Muscle of back (tissue), 13 donors: ENCODE results near the gene CLIC6. TPM values are rescaled to one million over a fixed set of nuclear protein-coding genes. Genes with fewer than 3 reads are reported as not detected.

Experiments
- DNase-seq, 3 donors: peaks; one replicate each; pipeline versions ENCODE4 v3.0.0 to v3.0.0-alpha.2; 2013
- long read RNA-seq, 9 donors: transcript quantifications; one replicate each; lab custom pipeline, GENCODE V29; 2026
- polyA plus RNA-seq, 10 donors: library from polyadenylated mRNA; unstranded; fragments of 120-200 nt; gene quantifications; one replicate each; pipeline ENCODE4 v1.2.1, GENCODE V29; 2013; ENCODE audit not compliant: insufficient read length in 10 of 10

The CLIC6 gene
- polyA plus RNA-seq, result under 1 TPM in 5 of 10 donors, not detected in 5; 0.05 to 0.07 (median 0.06) TPM
- long read RNA-seq, donor 1, result 0 reads
- long read RNA-seq, donor 2, result 0 reads
- long read RNA-seq, donor 3, result 0 reads
- long read RNA-seq, donor 4, result 0 reads
- long read RNA-seq, donor 5, result 0 reads
- long read RNA-seq, donor 6, result 0 reads
- long read RNA-seq, donor 7, result 0 reads
- long read RNA-seq, donor 8, result 0 reads
- long read RNA-seq, donor 9, result 0 reads

GRCh38 chr21:34668803-34669148 lies at the start of gene CLIC6:
Gene CLIC6, plus strand, starts transcription at chr21:34668994. Its CDS starts 395 bp downstream, at chr21:34669389.
- DNase-seq, result no peak

- no peak for DNase-seq
Observed at GRCh38 chr21:34619841-34620665, 48.7 kb upstream of the CLIC6 start.

DNA sequence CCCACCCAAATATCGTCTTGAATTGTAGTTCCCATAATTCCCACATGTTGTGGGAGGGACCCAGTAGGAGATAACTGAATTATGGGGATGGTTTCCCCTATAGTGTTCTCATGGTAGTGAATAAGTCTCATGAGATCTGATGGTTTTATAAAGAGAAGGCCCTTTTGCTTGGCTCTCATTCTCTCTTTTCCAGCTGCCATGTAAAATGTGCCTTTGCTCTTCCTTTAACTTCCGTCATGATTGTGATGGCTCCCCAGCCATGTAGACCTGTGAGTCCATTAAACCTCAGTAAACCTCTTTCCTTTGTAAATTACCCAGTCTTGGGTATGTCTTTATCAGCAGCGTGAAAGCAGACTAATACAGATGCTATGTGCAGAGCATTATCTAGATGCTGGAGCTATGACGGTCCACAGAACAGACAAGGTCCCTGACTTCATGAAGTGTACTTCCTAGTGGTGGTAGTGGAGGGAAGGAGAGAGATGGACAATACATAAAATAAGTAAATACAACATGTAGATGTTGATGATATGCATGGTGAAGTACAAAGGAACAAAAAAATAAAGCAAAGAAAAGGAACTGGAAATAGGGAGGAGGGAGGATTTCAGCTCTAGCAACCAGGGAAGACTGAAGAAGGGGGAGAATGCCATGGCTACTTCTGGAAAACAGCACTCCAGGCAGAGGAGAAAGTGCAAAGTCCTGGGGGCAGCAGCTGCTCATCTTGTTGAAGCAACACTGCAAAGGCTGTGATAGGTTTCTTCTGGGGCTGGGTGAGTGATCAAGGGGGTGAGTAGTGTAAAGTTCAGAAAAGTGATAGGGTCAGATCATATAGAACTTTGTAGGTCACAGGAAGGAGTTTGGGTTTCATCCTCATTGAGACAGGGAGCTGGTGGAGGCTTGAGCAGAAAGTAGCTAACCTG lies 47.1 kb upstream of the CLIC6 start:
- DNase-seq, result no peak

GRCh38 chr21:34623516-34623915 lies 45.3 kb upstream of the CLIC6 start:
- DNase-seq, result no peak

DNA sequence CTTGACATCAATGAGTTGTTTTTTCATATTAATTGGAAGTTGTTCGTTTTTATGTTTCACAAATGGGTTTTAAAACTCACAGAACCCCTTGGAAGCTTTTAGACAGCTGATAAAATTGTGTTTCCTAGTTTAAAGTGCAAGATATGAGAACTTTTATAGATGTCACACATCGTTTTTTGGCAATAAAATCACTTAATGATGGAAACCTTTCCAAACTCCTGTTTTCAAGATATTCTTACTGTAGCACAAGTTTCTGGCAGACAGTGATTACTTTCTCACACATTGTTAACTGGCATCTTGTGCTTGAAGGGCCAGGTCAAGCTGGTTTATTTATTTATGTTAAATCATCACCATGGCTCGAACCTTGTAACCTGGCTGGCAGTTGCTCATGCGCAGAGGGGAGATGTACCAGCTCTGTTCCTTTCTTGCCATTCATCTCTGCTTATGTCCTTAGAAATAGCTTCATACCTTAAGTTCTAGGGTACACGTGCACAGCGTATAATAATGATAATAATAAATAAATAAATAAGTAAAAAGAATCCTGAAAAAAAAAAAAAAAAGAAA lies 43.7 kb upstream of the CLIC6 start:
- DNase-seq, result no peak

DNA sequence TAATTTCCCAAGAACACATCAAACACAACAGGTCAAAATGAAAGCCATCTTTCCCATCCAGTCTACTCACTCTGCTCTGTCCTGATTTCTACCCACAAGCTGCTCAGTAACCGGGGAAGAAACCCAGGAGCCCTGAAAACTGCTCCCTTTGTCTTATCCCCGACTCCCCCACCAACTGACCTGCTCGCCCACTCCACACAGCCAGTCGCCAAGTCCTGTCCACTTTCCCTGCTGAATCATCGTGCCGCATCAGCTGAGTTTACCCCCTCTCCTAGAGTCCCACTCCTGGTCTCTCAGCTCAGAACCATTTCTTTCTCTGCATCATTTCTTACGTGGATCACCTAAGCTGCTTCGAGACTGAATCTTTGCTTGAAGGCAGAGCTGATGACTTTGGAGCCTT lies 42.7 kb upstream of the CLIC6 start:
- DNase-seq, result no peak

GRCh38 chr21:34630536-34631143 lies 38.2 kb upstream of the CLIC6 start:
- peak; percentile 49 to 77 (median 70) for DNase-seq

- DNase-seq, result no peak
Observed at GRCh38 chr21:34632498-34632897, 36.3 kb upstream of the CLIC6 start.

DNA sequence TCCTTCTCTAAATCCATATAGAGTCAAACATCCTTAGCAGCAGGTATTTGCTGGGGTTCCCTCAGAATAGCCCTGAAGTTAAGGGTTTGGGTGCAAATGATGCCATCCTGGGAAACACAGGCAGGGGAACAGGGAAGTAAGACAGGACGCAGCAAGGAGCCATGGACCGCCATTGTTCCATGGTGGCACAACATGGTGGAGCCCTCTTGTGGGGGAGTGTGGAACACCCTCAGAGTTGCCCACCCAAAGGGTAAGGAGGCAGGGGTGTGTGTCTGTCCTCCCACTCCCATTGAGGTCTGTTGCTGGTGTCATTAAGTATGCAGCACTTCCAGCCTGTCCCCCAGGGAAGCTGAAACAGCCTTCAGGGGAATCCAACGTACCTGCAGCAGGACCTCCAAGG lies 33.5 kb upstream of the CLIC6 start:
- no peak for DNase-seq

- no peak for DNase-seq
Observed at GRCh38 chr21:34636961-34637360, 31.8 kb upstream of the CLIC6 start.

DNA sequence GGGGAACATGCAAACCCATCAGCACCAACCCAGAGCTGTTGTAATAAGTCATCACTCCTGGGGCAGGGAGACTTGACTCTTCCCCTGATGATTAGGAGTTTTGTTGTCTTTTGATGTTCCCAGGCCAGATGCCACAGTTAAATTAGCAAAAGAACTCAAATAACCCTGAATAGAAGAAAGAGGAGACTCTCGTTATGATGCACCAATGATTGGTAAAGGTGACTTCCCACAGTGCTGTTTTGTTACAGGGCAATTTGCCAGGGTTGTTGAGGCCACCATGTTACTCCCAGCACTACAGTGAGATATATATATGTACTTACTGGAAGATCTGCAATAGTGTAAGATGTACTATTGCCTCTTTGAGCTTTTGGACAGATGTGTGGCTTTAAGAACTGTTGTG lies 29.5 kb upstream of the CLIC6 start:
- DNase-seq, result no peak

DNA sequence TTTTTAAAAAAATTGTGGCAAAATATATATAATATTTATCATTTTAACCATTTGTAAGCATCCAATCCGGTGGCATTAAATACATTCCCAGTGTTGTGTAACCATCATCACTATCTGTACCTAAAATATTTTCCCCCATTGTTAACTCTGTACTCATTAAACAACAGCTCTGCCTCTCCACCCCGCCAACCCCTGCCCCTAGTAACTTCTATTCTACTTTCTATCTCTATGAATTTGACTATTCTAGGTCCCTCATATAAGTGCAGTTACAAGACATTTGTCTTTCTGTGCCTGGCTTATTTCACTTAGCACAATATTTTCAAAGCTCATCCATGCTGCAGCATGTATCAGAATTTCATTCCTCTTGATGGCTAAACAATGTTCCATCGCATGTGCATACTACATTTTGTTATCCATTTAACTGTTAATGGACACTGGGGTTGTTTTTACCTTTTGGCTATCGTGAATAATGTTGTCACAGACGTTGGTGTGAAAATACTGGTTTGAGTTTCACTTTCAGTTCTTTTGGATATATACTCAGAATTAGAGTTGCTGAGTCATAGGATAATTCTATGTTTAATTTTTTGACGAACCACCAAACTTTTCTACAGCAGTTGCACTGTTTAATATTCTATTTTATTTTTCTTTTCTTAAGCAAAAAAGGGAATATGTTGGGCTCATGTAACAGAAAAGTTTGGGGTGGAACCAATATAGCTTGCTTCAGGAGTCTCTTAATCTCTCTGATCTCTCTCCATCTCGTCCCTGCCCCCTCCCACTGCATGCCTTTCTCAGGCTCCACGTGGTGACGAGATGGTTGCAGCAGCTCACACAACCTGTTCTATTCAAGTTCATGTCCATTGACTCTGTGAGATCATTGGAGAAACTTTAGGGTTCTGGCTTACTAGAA lies 28.7 kb upstream of the CLIC6 start:
- no peak for DNase-seq

DNA sequence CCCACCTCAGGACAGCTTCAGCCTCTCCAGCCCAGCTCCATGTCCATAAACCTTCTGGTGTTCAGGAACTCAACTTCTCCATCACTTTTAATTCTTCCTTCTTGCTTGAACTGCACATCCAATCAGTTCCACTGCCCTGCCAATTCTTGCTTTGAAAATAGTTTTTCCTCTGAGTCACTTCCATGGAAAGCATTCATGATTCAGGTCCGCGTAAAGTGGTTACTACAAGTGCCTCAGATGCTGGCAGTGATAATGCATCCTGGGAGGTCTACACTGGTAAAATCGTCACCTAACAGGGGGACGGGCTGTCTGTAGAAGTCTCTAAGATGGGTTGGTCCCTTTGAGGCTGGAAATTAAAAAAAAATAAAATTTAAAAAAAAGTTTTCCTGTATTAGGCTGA lies 27.9 kb upstream of the CLIC6 start:
- peak in 1 of 3 donors; percentile 49 for DNase-seq

- DNase-seq, result no peak
Observed at GRCh38 chr21:34642211-34643075, 26.4 kb upstream of the CLIC6 start.

- no peak for DNase-seq
Observed at GRCh38 chr21:34644825-34645224, 24.0 kb upstream of the CLIC6 start.

GRCh38 chr21:34647555-34647954 lies 21.2 kb upstream of the CLIC6 start:
- DNase-seq, result no peak

DNA sequence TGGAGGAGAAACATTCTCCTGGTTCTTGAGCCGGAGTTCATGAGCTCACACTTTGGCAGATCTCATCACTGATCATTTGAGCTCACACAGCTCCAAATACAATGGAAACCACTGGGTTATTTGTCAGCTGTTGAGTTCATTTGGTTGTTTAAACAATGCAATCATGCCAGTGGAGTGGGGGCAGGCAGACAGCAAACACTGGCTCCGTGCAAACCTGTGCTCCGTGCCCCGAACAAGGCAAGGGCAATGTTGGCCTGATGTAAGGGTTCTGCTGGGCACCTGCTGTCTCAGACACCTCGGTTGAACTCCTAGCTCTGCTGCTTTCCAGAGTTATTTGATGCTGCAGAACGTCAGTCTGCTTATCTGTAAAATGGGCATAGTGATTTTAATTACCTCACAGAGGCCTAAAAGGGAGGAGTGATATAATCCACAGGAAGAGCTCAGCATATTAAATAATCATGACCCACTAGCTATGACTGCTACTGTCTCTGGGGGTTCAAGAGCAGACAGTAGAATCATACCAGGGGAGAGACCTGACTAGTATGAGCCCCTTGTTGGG lies 20.0 kb upstream of the CLIC6 start:
- DNase-seq, result no peak

- DNase-seq, result no peak
Observed at GRCh38 chr21:34649400-34649799, 19.4 kb upstream of the CLIC6 start.

DNA sequence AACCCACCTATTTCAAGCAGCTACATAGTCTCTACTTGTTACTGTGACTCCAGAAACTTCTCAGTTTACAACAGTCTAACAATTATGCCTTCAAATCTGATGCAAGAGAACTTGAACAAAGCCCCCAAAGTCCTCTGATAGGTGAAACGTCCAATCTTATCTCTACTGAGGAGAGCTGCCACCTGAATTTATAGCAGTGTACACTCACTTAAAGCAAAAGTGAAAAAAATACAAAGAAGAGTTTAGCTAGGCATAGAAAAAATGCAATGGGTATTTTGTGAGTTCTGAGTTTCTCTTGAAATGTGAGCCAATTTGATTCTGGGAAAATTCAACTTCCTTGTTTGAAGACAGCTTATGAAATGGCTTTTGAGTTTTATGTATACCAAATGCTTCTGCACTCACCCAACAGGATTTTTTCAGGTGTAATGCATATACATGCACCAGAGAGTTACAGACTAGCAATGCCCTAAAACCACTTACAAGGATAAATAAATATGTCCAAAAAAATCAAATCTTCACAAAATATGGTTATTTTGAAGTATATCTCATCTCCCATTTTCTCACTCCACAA lies 17.8 kb upstream of the CLIC6 start:
- DNase-seq, result no peak
